ENCODE data around the gene PDIA6. TPM values are rescaled to one million over a fixed set of nuclear protein-coding genes. Genes with fewer than 3 reads are reported as not detected.
"Not testable (repeated sequence)": the region's sequence is repeated elsewhere in the genome, so short reads cannot be mapped to it uniquely, and the experiment has no call there.

Gene PDIA6
- total RNA-seq, 2 experiments from 2014 or later: 127 to 136 TPM

GRCh38 chr2:10814571-10815331 lies 2.2 kb upstream of the PDIA6 start:
- Mint-ChIP-seq H3K36me3 (ENCODE audit: low read depth) (peaks cover 9% of the 10 kb centered on the region), H3K4me1 (peaks cover 20% of the 10 kb centered on the region), H3K4me3 (peak overlapping the region; percentile 20), H3K9me3 (no peaks in the 10 kb centered on the region), H3K27ac (no peak overlapping the region), H3K27me3 (peaks cover 22% of the 10 kb centered on the region)
- POLR2A ChIA-PET: no interaction called here
- CTCF ChIA-PET: interaction anchor here (0.5 kb wide), 1 partner anchor 1045 kb away, joined by 4 read pairs; no protein-coding TSS in a partner anchor
- no peak for DNase-seq

- H3K27ac Mint-ChIP-seq: peak overlapping the region; percentile 25
- POLR2A ChIA-PET: no interaction called here
These were observed 1.6 kb upstream of the PDIA6 start for GRCh38 chr2:10814142-10814541.

GRCh38 chr2:10813163-10814138 lies 866 bp upstream of the PDIA6 start:
- Mint-ChIP-seq H3K27me3 (peaks cover 13% of the 10 kb centered on the region), H3K4me1 (peaks cover 26% of the 10 kb centered on the region), H3K4me3 (peak overlapping the region; percentile 75), H3K27ac (peak overlapping the region; percentile 78), H3K36me3 (ENCODE audit: low read depth) (peaks cover 13% of the 10 kb centered on the region)
- CTCF ChIA-PET, DNase-seq, POLR2A ChIA-PET, H3K9me3 Mint-ChIP-seq: not testable (repeated sequence)

More at GRCh38 chr2:10814142-10814541, 1.6 kb upstream of the PDIA6 start:
- H3K36me3 Mint-ChIP-seq (ENCODE audit: low read depth): peaks cover 9% of the 10 kb centered on the region
- DNase-seq: no peak
- peaks cover 22% of the 10 kb centered on the region for H3K4me1 Mint-ChIP-seq
- H3K4me3 Mint-ChIP-seq: no peak overlapping the region
- H3K27me3 Mint-ChIP-seq: peaks cover 18% of the 10 kb centered on the region
- H3K9me3 Mint-ChIP-seq: no peaks in the 10 kb centered on the region
- CTCF ChIA-PET: no interaction called here

GRCh38 chr2:10811517-10811916 lies 1.1 kb downstream of the PDIA6 start:
- Mint-ChIP-seq H3K4me3 (peak overlapping the region; percentile 91), H3K36me3 (ENCODE audit: low read depth) (peaks cover 19% of the 10 kb centered on the region), H3K27me3 (peaks cover 4% of the 10 kb centered on the region), H3K27ac (peak overlapping the region; percentile 96), H3K9me3 (no peaks in the 10 kb centered on the region), H3K4me1 (peaks cover 40% of the 10 kb centered on the region)
- ChIA-PET CTCF (interaction anchor here (0.9 to 1.4 kb wide), 3 partner anchors 11 to 321 kb away, joined by 3 to 4 read pairs (median 3); a partner anchor contains a TSS), POLR2A (no interaction called here)
- DNase-seq: no peak

GRCh38 chr2:10810202-10811161 lies 2.1 kb downstream of the PDIA6 start:
- CTCF ChIA-PET: no interaction called here
- H3K27ac Mint-ChIP-seq: peak overlapping the region; percentile 96
- H3K4me1 Mint-ChIP-seq: peaks cover 40% of the 10 kb centered on the region
- no peaks in the 10 kb centered on the region for H3K27me3 Mint-ChIP-seq
- no peaks in the 10 kb centered on the region for H3K9me3 Mint-ChIP-seq
- no peak for DNase-seq
- POLR2A ChIA-PET: no interaction called here
- H3K4me3 Mint-ChIP-seq: peak overlapping the region; percentile 91
- peaks cover 19% of the 10 kb centered on the region for H3K36me3 Mint-ChIP-seq (ENCODE audit: low read depth)

GRCh38 chr2:10806543-10806942 lies 6.0 kb downstream of the PDIA6 start:
- H3K4me3 Mint-ChIP-seq: no peak overlapping the region
- H3K9me3 Mint-ChIP-seq: no peaks in the 10 kb centered on the region
- H3K27ac Mint-ChIP-seq: no peak overlapping the region
- H3K27me3 Mint-ChIP-seq: no peaks in the 10 kb centered on the region
- peaks cover 28% of the 10 kb centered on the region for H3K36me3 Mint-ChIP-seq (ENCODE audit: low read depth)
- peaks cover 42% of the 10 kb centered on the region for H3K4me1 Mint-ChIP-seq
- ChIA-PET CTCF (no interaction called here), POLR2A (no interaction called here)
- no peak for DNase-seq

- CTCF ChIA-PET, H3K27me3 Mint-ChIP-seq, H3K4me3 Mint-ChIP-seq, DNase-seq, POLR2A ChIA-PET, H3K9me3 Mint-ChIP-seq, H3K27ac Mint-ChIP-seq: not testable (repeated sequence)
- peaks cover 38% of the 10 kb centered on the region for H3K4me1 Mint-ChIP-seq
- peaks cover 28% of the 10 kb centered on the region for H3K36me3 Mint-ChIP-seq (ENCODE audit: low read depth)
These were observed 6.6 kb downstream of the PDIA6 start for GRCh38 chr2:10805990-10806389.

- Mint-ChIP-seq H3K27me3 (no peaks in the 10 kb centered on the region), H3K4me1 (peaks cover 11% of the 10 kb centered on the region), H3K4me3 (no peak overlapping the region), H3K27ac (no peak overlapping the region), H3K36me3 (ENCODE audit: low read depth) (peaks cover 19% of the 10 kb centered on the region), H3K9me3 (no peaks in the 10 kb centered on the region)
- CTCF ChIA-PET: no interaction called here
- POLR2A ChIA-PET: no interaction called here
- DNase-seq: no peak
These were observed 9.9 kb downstream of the PDIA6 start for GRCh38 chr2:10802657-10803056.

GRCh38 chr2:10800163-10800562 lies 12.4 kb downstream of the PDIA6 start:
- ChIA-PET POLR2A (no interaction called here), CTCF (interaction anchor here (0.6 to 1.9 kb wide), 4 partner anchors 9 to 741 kb away, joined by 3 to 11 read pairs (median 4); no protein-coding TSS in a partner anchor)
- peaks cover 5% of the 10 kb centered on the region for H3K4me1 Mint-ChIP-seq
- no peak overlapping the region for H3K4me3 Mint-ChIP-seq
- peaks cover 35% of the 10 kb centered on the region for H3K36me3 Mint-ChIP-seq (ENCODE audit: low read depth)
- H3K27me3 Mint-ChIP-seq: no peaks in the 10 kb centered on the region
- no peak for DNase-seq
- no peaks in the 10 kb centered on the region for H3K9me3 Mint-ChIP-seq
- no peak overlapping the region for H3K27ac Mint-ChIP-seq

- Mint-ChIP-seq H3K4me3 (no peak overlapping the region), H3K4me1 (peaks cover 5% of the 10 kb centered on the region), H3K9me3 (no peaks in the 10 kb centered on the region), H3K27me3 (no peaks in the 10 kb centered on the region), H3K27ac (no peak overlapping the region), H3K36me3 (ENCODE audit: low read depth) (peaks cover 43% of the 10 kb centered on the region)
- ChIA-PET POLR2A (interaction anchor here (0.7 kb wide), 1 partner anchor 653 kb away, joined by 3 read pairs; no protein-coding TSS in a partner anchor), CTCF (interaction anchor here (0.6 kb wide), 1 partner anchor 635 kb away, joined by 3 read pairs; no protein-coding TSS in a partner anchor)
- DNase-seq: no peak
These were observed 13.8 kb downstream of the PDIA6 start for GRCh38 chr2:10798783-10799182.

GRCh38 chr2:10796703-10797102 lies 15.9 kb downstream of the PDIA6 start:
- no peak overlapping the region for H3K27ac Mint-ChIP-seq
- H3K27me3 Mint-ChIP-seq: no peaks in the 10 kb centered on the region
- ChIA-PET POLR2A (no interaction called here), CTCF (no interaction called here)
- H3K4me3 Mint-ChIP-seq: no peak overlapping the region
- H3K9me3 Mint-ChIP-seq: no peaks in the 10 kb centered on the region
- H3K4me1 Mint-ChIP-seq: peaks cover 12% of the 10 kb centered on the region
- DNase-seq: no peak
- peaks cover 57% of the 10 kb centered on the region for H3K36me3 Mint-ChIP-seq (ENCODE audit: low read depth)

GRCh38 chr2:10795508-10796046 lies 17.0 kb downstream of the PDIA6 start:
- peaks cover 67% of the 10 kb centered on the region for H3K36me3 Mint-ChIP-seq (ENCODE audit: low read depth)
- no peaks in the 10 kb centered on the region for H3K9me3 Mint-ChIP-seq
- no peak overlapping the region for H3K4me3 Mint-ChIP-seq
- DNase-seq: no peak
- no peaks in the 10 kb centered on the region for H3K27me3 Mint-ChIP-seq
- ChIA-PET CTCF (interaction anchor here (0.7 to 0.8 kb wide), 2 partner anchors 14 to 1413 kb away, joined by 3 to 6 read pairs; no protein-coding TSS in a partner anchor), POLR2A (no interaction called here)
- peaks cover 24% of the 10 kb centered on the region for H3K4me1 Mint-ChIP-seq
- H3K27ac Mint-ChIP-seq: no peak overlapping the region
